HCT116 (cell line): Measurements from ENCODE around the gene CEP70. TPM values are rescaled to one million over a fixed set of nuclear protein-coding genes. Genes with fewer than 3 reads are reported as not detected.
"Not testable (repeated sequence)": the region's sequence is repeated elsewhere in the genome, so short reads cannot be mapped to it uniquely, and the experiment has no call there.

Source experiments
- ATAC-seq: fragments of 200-7000 bp; cut with Tn5 transposase; 2 replicates; pipeline ENCODE4 v1.9.1; 2020; ENCODE audit warnings: mild to moderate bottlenecking, moderate library complexity
- BruUV-seq: library from RNA; stranded (reverse); fragments of 400-500 nt; replicated peaks from 2 replicates; lab custom pipeline; 2021; lab: Mats Ljungman, UMichigan
- CTCF ChIA-PET: fragments of 300-600 bp; sonication (Branson Sonifier 250); formaldehyde crosslinking; loops from one replicate; lab custom pipeline; 2021; ENCODE audit warnings: antibody characterized with exemption; lab: Charles Lee
- POLR2A ChIA-PET: fragments of 300-600, 350-600 bp; sonication (Branson Sonifier 250); formaldehyde crosslinking; loops from one replicate; lab custom pipeline; 2021; ENCODE audit warnings: antibody characterized with exemption; lab: Charles Lee
- RAD21 ChIA-PET, 2 experiments: fragments of 300-600 bp; sonication (Branson Sonifier 250); formaldehyde crosslinking; loops; one replicate each; lab custom pipeline; 2023; ENCODE audit warnings: low total read pairs in 2 of 2; ENCODE audit not compliant: uncharacterized antibody in 2 of 2, unreplicated experiment in 2 of 2, low non-redundant PET in 1 of 2; lab: Charles Lee
- DNase-seq: peaks from one replicate; pipeline ENCODE4 v3.0.0-alpha.2; 2010; ENCODE audit warnings: low read depth, low spot score
- H2AFZ ChIP-seq: fragments of 200-600 bp; shearing (Covaris generic), sonication (generic); 2 replicates; pipeline ENCODE4 v1.6.1; 2017; ENCODE audit warnings: low read depth, mixed run types, mixed read lengths, antibody characterized with exemption, low read length; ENCODE audit not compliant: poor library complexity, severe bottlenecking
- H3K27ac ChIP-seq: 2 replicates; pipeline ENCODE4 v1.5.1; 2012; ENCODE audit warnings: low read depth, low read length
- H3K27me3 ChIP-seq: fragments of 200-600 bp; sonication (generic); 2 replicates; pipeline ENCODE4 v1.6.1; 2016; ENCODE audit warnings: mixed run types, low read length, mixed read lengths; ENCODE audit not compliant: insufficient read depth
- H3K36me3 ChIP-seq, 2 experiments: fragments of 200-500 bp in 1 of 2; fragments of 200-600 bp in 1 of 2; sonication (Bioruptor generic) in 1 of 2; sonication (generic) in 1 of 2; 2 replicates each; pipeline versions ENCODE4 v1.5.1 to v1.6.1; 2014 to 2016; ENCODE audit warnings: low read length in 2 of 2, inconsistent platforms in 1 of 2, mixed read lengths in 1 of 2, mixed run types in 1 of 2; ENCODE audit not compliant: insufficient read depth in 2 of 2, control insufficient read depth in 1 of 2
- H3K4me1 ChIP-seq, 2 experiments: fragments of 200-600 bp in 1 of 2; sonication (generic) in 1 of 2; 2 replicates each; pipeline versions ENCODE4 v1.5.1 to v1.6.1; 2012 to 2017; ENCODE audit warnings: low read length in 2 of 2, inconsistent platforms in 1 of 2, mild to moderate bottlenecking in 1 of 2, mixed read lengths in 1 of 2, mixed run types in 1 of 2, moderate library complexity in 1 of 2; ENCODE audit not compliant: insufficient read depth in 2 of 2, control insufficient read depth in 1 of 2
- H3K4me2 ChIP-seq: fragments of 200-600 bp; sonication (generic); 2 replicates; pipeline ENCODE4 v1.6.1; 2017; ENCODE audit warnings: mixed run types, low read length, mixed read lengths
- H3K4me3 ChIP-seq, 2 experiments: fragments of 200-600 bp in 1 of 2; sonication (generic) in 1 of 2; replicated peaks in 1 of 2; 2 replicates each; pipeline ENCODE4 v1.5.1; 2011 to 2016; ENCODE audit warnings: low read length in 2 of 2, control low read depth in 1 of 2, low read depth in 1 of 2, mild to moderate bottlenecking in 1 of 2, mixed read lengths in 1 of 2, mixed run types in 1 of 2
- H3K79me2 ChIP-seq: fragments of 200-600 bp; sonication (generic); 2 replicates; pipeline ENCODE4 v1.6.1; 2017; ENCODE audit warnings: mild to moderate bottlenecking, mixed run types, low read length, moderate library complexity, mixed read lengths; ENCODE audit not compliant: insufficient read depth
- H3K9ac ChIP-seq: fragments of 200-600 bp; sonication (generic); 2 replicates; pipeline ENCODE4 v1.6.1; 2016; ENCODE audit warnings: low read length, mixed read lengths
- H3K9me2 ChIP-seq: fragments of 200-600 bp; sonication (generic), shearing (Covaris generic); 2 replicates; pipeline ENCODE4 v1.6.1; 2017; ENCODE audit warnings: mixed run types, mild to moderate bottlenecking, moderate library complexity; ENCODE audit not compliant: insufficient read depth
- H3K9me3 ChIP-seq, 2 experiments: fragments of 200-500 bp in 1 of 2; fragments of 200-600 bp in 1 of 2; sonication (Bioruptor generic) in 1 of 2; sonication (generic) in 1 of 2; 2 replicates each; pipeline ENCODE4 v1.6.1; 2014 to 2017; ENCODE audit warnings: low read length in 2 of 2, mixed read lengths in 2 of 2, inconsistent platforms in 1 of 2, low read depth in 1 of 2, mild to moderate bottlenecking in 1 of 2, mixed run types in 1 of 2, moderate library complexity in 1 of 2; ENCODE audit not compliant: control insufficient read depth in 1 of 2, insufficient read depth in 1 of 2
- H4K20me1 ChIP-seq: fragments of 200-600 bp; sonication (generic), shearing (Covaris generic); 2 replicates; pipeline ENCODE4 v1.6.1; 2017; ENCODE audit warnings: mixed run types, mild to moderate bottlenecking, moderate library complexity; ENCODE audit not compliant: insufficient read depth
- CBX3 ChIP-seq: IDR thresholded peaks from 2 replicates; pipeline ENCODE4 v1.6.1; 2012; ENCODE audit warnings: low read depth
- CEBPB ChIP-seq: IDR thresholded peaks from 2 replicates; pipeline ENCODE4 v1.6.1; 2012; ENCODE audit warnings: low read depth
- RAD21 ChIP-seq: IDR thresholded peaks from 2 replicates; pipeline ENCODE4 v1.6.1; 2012; ENCODE audit warnings: low read depth, mild to moderate bottlenecking
- SP1 ChIP-seq: IDR thresholded peaks from 2 replicates; pipeline ENCODE4 v1.6.1; 2012; ENCODE audit warnings: low read depth
- TCF7L2 ChIP-seq: IDR thresholded peaks from 2 replicates; pipeline ENCODE4 v1.7.0; 2011; ENCODE audit warnings: borderline replicate concordance, inconsistent platforms; ENCODE audit not compliant: insufficient read depth, insufficient read length; ENCODE audit errors: extremely low read depth
- YY1 ChIP-seq: IDR thresholded peaks from 2 replicates; pipeline ENCODE4 v1.6.1; 2011; ENCODE audit warnings: low read length, low read depth, moderate library complexity, mild to moderate bottlenecking; ENCODE audit not compliant: insufficient replicate concordance; ENCODE audit errors: extremely low read depth
- ZNF274 ChIP-seq: fragments of 200-500 bp; sonication (Bioruptor generic); IDR thresholded peaks from 2 replicates; pipeline ENCODE4 v1.6.1; 2014; ENCODE audit warnings: mild to moderate bottlenecking, low read depth, low read length, inconsistent platforms
- intact Hi-C: fragments of 100-400 bp; cut with micrococcal nuclease; formaldehyde crosslinking; loops from 2 replicates; pipeline ENCODE4 v1.10.0; 2022
- total RNA-seq: library from RNA; stranded (reverse); gene quantifications from one replicate; pipeline ENCODE4 v1.2.1, GENCODE V29; 2021; ENCODE audit not compliant: unreplicated experiment
- TF ChIP-seq, protein P1 (sequence below): IDR thresholded peaks from 2 replicates; pipeline ENCODE4 v1.6.1; 2011; ENCODE audit warnings: mild to moderate bottlenecking, low read length, moderate library complexity; ENCODE audit not compliant: insufficient replicate concordance; ENCODE audit errors: extremely low read depth

Gene CEP70
- total RNA-seq, 1 experiment from 2014 or later = 38.7 TPM

DNA sequence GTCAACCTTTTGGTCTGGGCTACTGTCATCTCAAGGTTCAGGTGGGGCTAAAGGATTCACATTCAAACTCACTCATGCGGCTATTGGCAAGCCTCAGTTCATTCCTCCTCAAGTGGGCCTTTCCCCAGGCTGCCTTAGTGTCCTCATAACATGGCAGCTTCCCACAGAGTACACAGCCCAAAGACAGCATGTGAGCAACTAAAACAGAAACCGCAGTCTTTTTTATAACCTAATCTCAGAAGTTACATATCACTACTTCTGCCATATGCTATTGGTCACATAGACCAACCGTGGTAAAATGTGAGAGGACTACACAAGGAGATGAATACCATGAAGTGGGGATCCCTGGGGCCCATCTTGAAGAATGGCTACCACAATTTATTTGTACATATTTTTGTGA is 4.5 kb upstream of the CEP70 start (continued):
- TF ChIP-seq, protein P1, sequence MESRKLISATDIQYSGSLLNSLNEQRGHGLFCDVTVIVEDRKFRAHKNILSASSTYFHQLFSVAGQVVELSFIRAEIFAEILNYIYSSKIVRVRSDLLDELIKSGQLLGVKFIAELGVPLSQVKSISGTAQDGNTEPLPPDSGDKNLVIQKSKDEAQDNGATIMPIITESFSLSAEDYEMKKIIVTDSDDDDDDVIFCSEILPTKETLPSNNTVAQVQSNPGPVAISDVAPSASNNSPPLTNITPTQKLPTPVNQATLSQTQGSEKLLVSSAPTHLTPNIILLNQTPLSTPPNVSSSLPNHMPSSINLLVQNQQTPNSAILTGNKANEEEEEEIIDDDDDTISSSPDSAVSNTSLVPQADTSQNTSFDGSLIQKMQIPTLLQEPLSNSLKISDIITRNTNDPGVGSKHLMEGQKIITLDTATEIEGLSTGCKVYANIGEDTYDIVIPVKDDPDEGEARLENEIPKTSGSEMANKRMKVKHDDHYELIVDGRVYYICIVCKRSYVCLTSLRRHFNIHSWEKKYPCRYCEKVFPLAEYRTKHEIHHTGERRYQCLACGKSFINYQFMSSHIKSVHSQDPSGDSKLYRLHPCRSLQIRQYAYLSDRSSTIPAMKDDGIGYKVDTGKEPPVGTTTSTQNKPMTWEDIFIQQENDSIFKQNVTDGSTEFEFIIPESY = no peak
- no peak for TF ChIP-seq YY1
- no peak for TF ChIP-seq CBX3
- no peak for TF ChIP-seq RAD21
- TF ChIP-seq ZNF274 = no peak
- TF ChIP-seq CEBPB = no peak
- TF ChIP-seq TCF7L2 = no peak
- TF ChIP-seq SP1 = no peak

DNA sequence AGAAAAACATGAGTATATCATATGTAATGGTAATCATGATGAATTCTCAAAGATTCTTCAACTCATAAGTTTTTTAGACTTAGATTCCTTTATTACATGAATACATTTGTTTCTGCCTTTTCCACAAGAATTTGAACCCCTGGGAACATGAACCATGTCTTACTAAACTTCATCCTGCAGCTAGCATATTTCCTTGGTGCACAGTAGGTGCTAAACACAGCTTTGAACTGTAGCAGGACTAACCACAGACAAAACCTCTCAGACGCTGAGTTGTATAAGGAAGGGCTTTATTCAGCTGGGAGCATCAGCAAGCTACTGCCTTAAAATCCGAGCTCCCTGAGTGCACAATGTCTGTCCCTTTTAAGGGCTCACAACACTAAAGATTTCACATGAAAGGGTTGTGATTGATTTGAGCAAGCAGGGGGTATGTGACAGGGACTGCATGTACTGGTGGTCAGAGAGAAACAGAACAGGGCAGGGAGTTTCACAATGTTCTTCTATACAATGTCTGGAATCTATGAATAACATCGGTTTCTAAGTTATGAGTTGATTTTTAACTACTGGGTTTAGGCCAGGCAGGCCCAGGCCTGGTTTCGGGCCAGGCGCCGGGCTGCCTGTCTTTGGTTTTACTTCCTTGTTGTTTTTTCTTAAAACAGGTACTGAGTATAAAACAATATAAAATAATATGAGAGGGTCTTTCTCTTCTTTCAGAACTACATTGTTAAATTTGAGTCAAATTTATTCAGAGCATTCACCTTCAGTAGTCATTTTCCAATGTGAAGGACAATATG is 3.3 kb upstream of the CEP70 start:
- H3K9me3 ChIP-seq, BruUV-seq, H4K20me1 ChIP-seq, RAD21 ChIA-PET, H3K27ac ChIP-seq, ATAC-seq, H3K27me3 ChIP-seq, H2AFZ ChIP-seq, DNase-seq, H3K9me2 ChIP-seq, H3K79me2 ChIP-seq, H3K4me3 ChIP-seq, H3K36me3 ChIP-seq, H3K9ac ChIP-seq, H3K4me2 ChIP-seq, POLR2A ChIA-PET: not testable (repeated sequence)
- H3K4me1 ChIP-seq = peaks cover 5 to 13% of the 10 kb centered on the region in 2 experiments
- intact Hi-C loops = loop anchor here (10.0 kb wide), 2 partner anchors 717 to 747 kb away; partner anchors contain the start of gene MRPS22
- CTCF ChIA-PET = interaction anchor here (0.9 to 1.5 kb wide), 2 partner anchors 318 to 326 kb away, joined by 3 to 4 read pairs; no protein-coding TSS in a partner anchor
